ENCODE data around the gene BBS4. TPM values are rescaled to one million over a fixed set of nuclear protein-coding genes. Genes with fewer than 3 reads are reported as not detected.

BBS4 gene
- total RNA-seq, 1 donor from 2014 or later = 11.8 TPM

- intact Hi-C loops (cut with micrococcal nuclease) = no loop called here
Measured at GRCh38 chr15:72760590-72761260, 74.7 kb downstream of the BBS4 start.

- intact Hi-C loops (cut with micrococcal nuclease) = no loop called here
Measured at GRCh38 chr15:72764656-72765055, 78.6 kb downstream of the BBS4 start.

GRCh38 chr15:72766025-72766424 lies 80.0 kb downstream of the BBS4 start:
- intact Hi-C loops (cut with micrococcal nuclease) = loop anchor here (2.0 kb wide), 1 partner anchor 17 kb away; the partner anchor contains the start of gene ADPGK

GRCh38 chr15:72766780-72767179 lies 80.8 kb downstream of the BBS4 start:
- intact Hi-C loops (cut with micrococcal nuclease) = loop anchor here (2.0 kb wide), 1 partner anchor 16 kb away; the partner anchor contains the start of gene ADPGK

GRCh38 chr15:72770673-72771328 lies 84.8 kb downstream of the BBS4 start:
- intact Hi-C loops (cut with micrococcal nuclease) = no loop called here

GRCh38 chr15:72771329-72771725 lies 85.3 kb downstream of the BBS4 start:
- intact Hi-C loops (cut with micrococcal nuclease) = no loop called here

- intact Hi-C loops (cut with micrococcal nuclease) = no loop called here
Measured at GRCh38 chr15:72774696-72775383, 88.8 kb downstream of the BBS4 start.

GRCh38 chr15:72778796-72779195 lies 92.8 kb downstream of the BBS4 start:
- intact Hi-C loops (cut with micrococcal nuclease) = no loop called here

GRCh38 chr15:72781631-72782030 lies 95.6 kb downstream of the BBS4 start:
- intact Hi-C loops (cut with micrococcal nuclease) = loop anchor here (2.0 to 10.0 kb wide), 7 partner anchors 15 to 913 kb away; partner anchors contain the start of genes ARIH1 and PARP6

GRCh38 chr15:72782274-72783003 lies 96.4 kb downstream of the BBS4 start:
- intact Hi-C loops (cut with micrococcal nuclease) = loop anchor here (1.0 to 10.0 kb wide), 12 partner anchors 16 to 912 kb away; partner anchors contain the start of genes ARIH1, BBS4, HIGD2B and NPTN

GRCh38 chr15:72783004-72783639 lies 97.1 kb downstream of the BBS4 start:
- intact Hi-C loops (cut with micrococcal nuclease) = loop anchor here (1.0 to 10.0 kb wide), 12 partner anchors 16 to 912 kb away; partner anchors contain the start of genes ARIH1, BBS4, HIGD2B and NPTN

- intact Hi-C loops (cut with micrococcal nuclease) = loop anchor here (1.0 to 10.0 kb wide), 14 partner anchors 17 to 911 kb away; partner anchors contain the start of genes ARIH1, BBS4, HEXA and HIGD2B
Measured at GRCh38 chr15:72783640-72784455, 97.8 kb downstream of the BBS4 start, which contains the start of gene ADPGK. ADPGK (minus strand) TSS chr15:72783758; CDS start chr15:72783691, 67 bp downstream.

- intact Hi-C loops (cut with micrococcal nuclease) = loop anchor here (1.0 to 10.0 kb wide), 5 partner anchors 297 to 910 kb away; partner anchors contain the start of gene HEXA
Measured at GRCh38 chr15:72784456-72784876, 98.5 kb downstream of the BBS4 start.

- intact Hi-C loops (cut with micrococcal nuclease) = loop anchor here (2.0 to 10.0 kb wide), 3 partner anchors 409 to 909 kb away; partner anchors contain the start of gene HEXA
Measured at GRCh38 chr15:72785432-72785831, 99.4 kb downstream of the BBS4 start.

GRCh38 chr15:72785841-72786240 lies 99.8 kb downstream of the BBS4 start:
- intact Hi-C loops (cut with micrococcal nuclease) = loop anchor here (2.0 to 10.0 kb wide), 3 partner anchors 409 to 909 kb away; partner anchors contain the start of gene HEXA

- intact Hi-C loops (cut with micrococcal nuclease) = loop anchor here (10.0 kb wide), 2 partner anchors 481 to 909 kb away; no protein-coding TSS in a partner anchor
Measured at GRCh38 chr15:72786242-72786641, 100.2 kb downstream of the BBS4 start.

- intact Hi-C loops (cut with micrococcal nuclease) = loop anchor here (10.0 kb wide), 2 partner anchors 482 to 908 kb away; no protein-coding TSS in a partner anchor
Measured at GRCh38 chr15:72786676-72787345, 100.8 kb downstream of the BBS4 start.

GRCh38 chr15:72787526-72787925 lies 101.5 kb downstream of the BBS4 start:
- intact Hi-C loops (cut with micrococcal nuclease) = loop anchor here (10.0 kb wide), 2 partner anchors 483 to 907 kb away; no protein-coding TSS in a partner anchor
